Keratinocyte (primary cell): Measurements from ENCODE around the gene ERICH6B. TPM values are rescaled to one million over a fixed set of nuclear protein-coding genes. Genes with fewer than 3 reads are reported as not detected.
"Not testable (repeated sequence)": the region's sequence is repeated elsewhere in the genome, so short reads cannot be mapped to it uniquely, and the experiment has no call there.

Source experiments
- DNase-seq: peaks from one replicate; pipeline ENCODE4 v3.0.0-alpha.2; 2011; ENCODE audit warnings: low read depth, missing footprints, low spot score
- FAIRE-seq: peaks from 2 replicates; lab custom pipeline; 2011; peaks lifted over from hg19 to GRCh38; lab: Jason Lieb, UNC
- H2AFZ ChIP-seq: 2 replicates; pipeline ENCODE4 v1.6.0; 2012; ENCODE audit warnings: low read length, control low read depth, inconsistent platforms; ENCODE audit not compliant: control insufficient read depth
- H3K27ac ChIP-seq: 2 replicates; pipeline ENCODE4 v1.5.1; 2011; ENCODE audit warnings: low read length; ENCODE audit not compliant: control insufficient read depth, insufficient read depth
- H3K27me3 ChIP-seq: 3 replicates; pipeline ENCODE4 v1.6.0; 2011; ENCODE audit warnings: low read length; ENCODE audit not compliant: control insufficient read depth, insufficient read depth; ENCODE audit errors: extremely low read depth
- H3K36me3 ChIP-seq, 2 experiments: 2 replicates in 1 of 2; 3 replicates in 1 of 2; pipeline ENCODE4 v1.5.1; 2011; ENCODE audit warnings: low read length in 2 of 2, mild to moderate bottlenecking in 1 of 2; ENCODE audit not compliant: control insufficient read depth in 2 of 2, insufficient read depth in 2 of 2; ENCODE audit errors: extremely low read depth in 1 of 2
- H3K4me1 ChIP-seq: 3 replicates; pipeline ENCODE4 v1.5.1; 2011; ENCODE audit warnings: low read length; ENCODE audit not compliant: control insufficient read depth, insufficient read depth; ENCODE audit errors: extremely low read depth
- H3K4me2 ChIP-seq: 3 replicates; pipeline ENCODE4 v1.6.0; 2011; ENCODE audit warnings: low read depth, low read length; ENCODE audit not compliant: control insufficient read depth, insufficient read depth; ENCODE audit errors: extremely low read depth
- H3K4me3 ChIP-seq, 3 experiments: fragments of 200-600 bp in 1 of 3; sonication (generic) in 1 of 3; 2 replicates in 2 of 3; 3 replicates in 1 of 3; pipeline ENCODE4 v1.5.1; 2011 to 2016; ENCODE audit warnings: low read length in 3 of 3, mild to moderate bottlenecking in 3 of 3, control low read depth in 2 of 3, inconsistent platforms in 1 of 3, low read depth in 1 of 3, mixed read lengths in 1 of 3, mixed run types in 1 of 3, moderate library complexity in 1 of 3; ENCODE audit not compliant: control insufficient read depth in 2 of 3, insufficient read depth in 2 of 3; ENCODE audit errors: extremely low read depth in 1 of 3
- H3K79me2 ChIP-seq: 2 replicates; pipeline ENCODE4 v1.6.0; 2012; ENCODE audit warnings: low read length; ENCODE audit not compliant: control insufficient read depth, insufficient read depth
- H3K9ac ChIP-seq: 3 replicates; pipeline ENCODE4 v1.6.0; 2011; ENCODE audit warnings: low read length; ENCODE audit not compliant: control insufficient read depth, insufficient read depth; ENCODE audit errors: extremely low read depth
- H3K9me1 ChIP-seq: 3 replicates; pipeline ENCODE4 v1.6.0; 2011; ENCODE audit warnings: low read length; ENCODE audit not compliant: control insufficient read depth, insufficient read depth; ENCODE audit errors: extremely low read depth
- H3K9me3 ChIP-seq: 2 replicates; pipeline ENCODE4 v1.5.1; 2012; ENCODE audit warnings: low read depth, low read length; ENCODE audit not compliant: control insufficient read depth
- H4K20me1 ChIP-seq: 3 replicates; pipeline ENCODE4 v1.6.0; 2011; ENCODE audit warnings: low read length; ENCODE audit not compliant: control insufficient read depth, insufficient read depth; ENCODE audit errors: extremely low read depth
- CTCF ChIP-seq, 3 experiments: IDR thresholded peaks in 1 of 3; conservative IDR thresholded peaks in 1 of 3; optimal IDR thresholded peaks in 1 of 3; 2 replicates in 2 of 3; 3 replicates in 1 of 3; pipeline versions ENCODE3 to v1.5.1; 2011; ENCODE audit warnings: low read length in 3 of 3, mild to moderate bottlenecking in 3 of 3, moderate library complexity in 2 of 3, control low read depth in 1 of 3, inconsistent platforms in 1 of 3; ENCODE audit not compliant: insufficient read depth in 2 of 3; ENCODE audit errors: extremely low read depth in 1 of 3
- EZH2 ChIP-seq: IDR thresholded peaks from one replicate; pipeline ENCODE4 v1.6.1; 2012; ENCODE audit warnings: inconsistent platforms, mild to moderate bottlenecking, low read length, moderate library complexity
- dilution Hi-C: fragments of 300-500 bp; cut with MboI; formaldehyde crosslinking; loops from one replicate; pipeline ENCODE4 v1.7.0; 2020; ENCODE audit warnings: low sequenced_read_pairs; ENCODE audit not compliant: extremely low pct_ligation_motif_present
- polyA plus RNA-seq, 5 experiments: library from polyadenylated mRNA; depleted of rRNA in 3 of 5; stranded (reverse) in 3 of 5; stranded (forward) in 1 of 5; unstranded in 1 of 5; fragments of >200 nt; gene quantifications; 1 replicate in 1 of 5; 2 replicates in 3 of 5; 3 replicates in 1 of 5; pipeline versions ENCODE4 v1.2.1 to v1.2.3, GENCODE V29; 2011 to 2012; ENCODE audit warnings: missing spikeins in 2 of 5, low read depth in 1 of 5, low replicate concordance in 1 of 5

ERICH6B gene
- polyA plus RNA-seq, 1 donor (not counting 4 experiments of a cell fraction or from before 2014, with no cell fraction given), result not detected

DNA sequence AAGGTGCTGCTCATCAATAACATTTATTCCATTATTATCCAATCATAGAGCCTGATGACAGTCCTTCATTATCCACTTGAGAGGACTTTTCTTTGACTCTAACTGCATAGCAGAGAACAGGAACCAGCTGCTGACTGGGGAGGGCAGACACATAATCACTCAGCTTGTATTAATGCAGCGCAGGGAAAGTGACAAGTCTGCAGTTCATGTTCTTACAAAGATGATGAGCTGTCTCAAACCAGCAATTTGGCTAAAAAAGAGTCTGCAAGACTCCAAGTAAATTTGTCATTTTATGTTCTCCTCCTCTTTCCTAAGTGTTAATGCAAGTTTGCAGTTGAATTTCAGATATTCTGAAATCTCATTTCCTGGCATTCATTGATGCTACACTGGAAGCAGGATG lies 46.6 kb upstream of the ERICH6B start:
- H3K4me2 ChIP-seq, result no peak overlapping the region
- H3K27ac ChIP-seq, result no peak overlapping the region
- no peaks in the 10 kb centered on the region for H3K36me3 ChIP-seq
- no peaks in the 10 kb centered on the region for H4K20me1 ChIP-seq
- no peak overlapping the region for H3K4me3 ChIP-seq
- H3K79me2 ChIP-seq, result no peaks in the 10 kb centered on the region
- no peaks in the 10 kb centered on the region for H3K9me3 ChIP-seq
- TF ChIP-seq CTCF (optimal IDR thresholded peaks at IDR 0.05 in 1 of 3, IDR thresholded peaks at IDR 0.05 in 1 of 3, conservative IDR thresholded peaks at IDR 0.05 in 1 of 3; ENCODE audit: extremely low read depth in 1 of 3, insufficient read depth in 2 of 3, low read length in 3 of 3), result no peak
- TF ChIP-seq EZH2, result no peak
- H3K4me1 ChIP-seq, result peaks cover 4% of the 10 kb centered on the region
- no peaks in the 10 kb centered on the region for H3K27me3 ChIP-seq
- H3K9ac ChIP-seq, result no peak overlapping the region
- no peaks in the 10 kb centered on the region for H3K9me1 ChIP-seq
- dilution Hi-C loops, result no loop called here
- no peak overlapping the region for H2AFZ ChIP-seq
- DNase-seq, result no peak
- no peak for FAIRE-seq

DNA sequence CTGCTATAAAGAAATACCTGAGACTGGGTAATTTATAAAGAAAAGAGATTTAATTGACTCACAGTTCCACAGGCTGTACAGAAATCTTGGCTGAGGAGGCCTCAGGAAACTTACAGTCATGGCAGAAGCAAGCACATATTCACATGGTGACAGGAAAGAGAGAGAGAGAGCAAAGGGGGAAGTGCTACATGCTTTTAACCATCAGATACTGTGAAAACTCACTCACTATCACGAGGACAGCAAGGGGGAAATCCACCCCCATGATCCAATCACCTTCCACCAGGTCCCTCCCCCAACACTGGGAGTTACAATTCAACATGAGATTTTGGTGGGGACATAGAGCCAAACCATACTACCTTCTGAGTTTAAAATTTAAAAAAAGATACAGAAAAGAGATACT lies 44.9 kb upstream of the ERICH6B start:
- H4K20me1 ChIP-seq, H3K9me3 ChIP-seq, H3K9ac ChIP-seq, dilution Hi-C loops, H2AFZ ChIP-seq, H3K79me2 ChIP-seq, FAIRE-seq, H3K9me1 ChIP-seq, H3K27ac ChIP-seq, DNase-seq, H3K36me3 ChIP-seq, H3K4me1 ChIP-seq, H3K4me2 ChIP-seq, H3K27me3 ChIP-seq, H3K4me3 ChIP-seq: not testable (repeated sequence)

DNA sequence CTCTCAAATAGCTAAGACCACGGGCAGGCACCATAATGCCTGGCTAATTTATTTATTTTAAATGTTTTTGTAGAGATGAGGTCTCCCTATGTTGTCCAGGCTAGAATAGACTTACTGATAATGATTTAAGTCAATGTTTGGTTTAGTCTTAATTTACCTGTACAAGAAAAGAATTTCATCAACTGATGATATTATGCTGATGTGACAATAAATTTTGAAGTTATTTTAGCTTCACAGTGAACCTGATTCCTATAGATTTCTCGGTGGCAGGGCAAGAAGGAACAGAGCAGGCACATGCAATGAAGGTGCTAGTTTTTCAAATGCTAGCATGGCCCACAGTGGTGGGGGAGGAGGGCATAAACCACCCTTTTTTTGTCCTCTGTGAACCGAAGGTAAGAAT lies 44.0 kb upstream of the ERICH6B start:
- DNase-seq (no peak), FAIRE-seq (no peak)
- Histone ChIP-seq H4K20me1 (no peaks in the 10 kb centered on the region), H3K9ac (no peak overlapping the region), H3K9me3 (no peaks in the 10 kb centered on the region), H3K4me3 (no peak overlapping the region), H3K4me1 (peaks cover 4% of the 10 kb centered on the region), H3K9me1 (no peaks in the 10 kb centered on the region), H3K27me3 (no peaks in the 10 kb centered on the region), H2AFZ (no peak overlapping the region), H3K36me3 (no peaks in the 10 kb centered on the region), H3K27ac (no peak overlapping the region), H3K79me2 (no peaks in the 10 kb centered on the region), H3K4me2 (no peak overlapping the region)
- dilution Hi-C loops, result no loop called here
- TF ChIP-seq CTCF (optimal IDR thresholded peaks at IDR 0.05 in 1 of 3, IDR thresholded peaks at IDR 0.05 in 1 of 3, conservative IDR thresholded peaks at IDR 0.05 in 1 of 3; ENCODE audit: extremely low read depth in 1 of 3, insufficient read depth in 2 of 3, low read length in 3 of 3) (no peak), EZH2 (no peak)
